Prostate gland (tissue), 2 donors: ENCODE measurements around the gene CACNA1E. TPM values are rescaled to one million over a fixed set of nuclear protein-coding genes. Genes with fewer than 3 reads are reported as not detected.

Source experiments
- DNase-seq: peaks from one replicate; pipeline ENCODE4 v3.0.0-alpha.2; 2019; ENCODE audit warnings: low spot score
- H3K27ac ChIP-seq, 2 donors: fragments of 200-600 bp; sonication (generic); 2 replicates each; pipeline ENCODE4 v1.5.1; 2017 to 2019
- H3K27me3 ChIP-seq: fragments of 200-600 bp; sonication (generic); replicated peaks from 2 replicates; pipeline ENCODE4 v1.5.1; 2019; ENCODE audit not compliant: insufficient read depth
- H3K36me3 ChIP-seq, 2 donors: fragments of 200-600 bp; sonication (generic); 1 replicate in 1 of 2; 2 replicates in 1 of 2; pipeline versions ENCODE4 v1.5.1 to v1.8.1; 2017 to 2019
- H3K4me1 ChIP-seq: fragments of 200-600 bp; sonication (generic); replicated peaks from 2 replicates; pipeline ENCODE4 v1.5.1; 2019
- H3K4me3 ChIP-seq, 2 donors: fragments of 200-600 bp; sonication (generic); 2 replicates each; pipeline ENCODE4 v1.5.1; 2017 to 2019
- H3K9me3 ChIP-seq: fragments of 200-600 bp; sonication (generic); 2 replicates; pipeline ENCODE4 v1.5.1; 2017
- POLR2A ChIP-seq: fragments of 450-650 bp; IDR thresholded peaks from one replicate; pipeline ENCODE4 v1.6.1; 2016; ENCODE audit warnings: antibody characterized with exemption, mild to moderate bottlenecking
- POLR2AphosphoS5 ChIP-seq: sonication (generic); formaldehyde crosslinking; IDR thresholded peaks from one replicate; pipeline ENCODE4 v1.6.1; 2017; ENCODE audit warnings: antibody characterized with exemption
- WGBS: methylation state at CpG from one replicate; pipeline ENCODE4 v1.1.5; 2018; 5-methylcytosine and 5-hydroxymethylcytosine counted together
- intact Hi-C: fragments of 100-400 bp; cut with DNase I; formaldehyde crosslinking; loops from one replicate; pipeline ENCODE4 v1.14.2; 2022
- total RNA-seq, 2 donors: library from RNA; depleted of rRNA; stranded (reverse); fragments of >200 nt; gene quantifications; one replicate each; pipeline ENCODE4 v1.1.0, GENCODE V29; 2016
- TF ChIP-seq, protein P1 (sequence below), 4 experiments: fragments of 200-600 bp in 2 of 4; fragments of 450-650 bp in 2 of 4; sonication (generic) in 2 of 4; IDR thresholded peaks; 1 replicate in 3 of 4; 2 replicates in 1 of 4; pipeline ENCODE4 v1.5.1; 2016 to 2019; ENCODE audit warnings: antibody characterized with exemption in 4 of 4, mild to moderate bottlenecking in 2 of 4, moderate library complexity in 2 of 4

CACNA1E gene
- total RNA-seq, 2 donors from 2014 or later, result 4.1 TPM; not detected in 1

DNA sequence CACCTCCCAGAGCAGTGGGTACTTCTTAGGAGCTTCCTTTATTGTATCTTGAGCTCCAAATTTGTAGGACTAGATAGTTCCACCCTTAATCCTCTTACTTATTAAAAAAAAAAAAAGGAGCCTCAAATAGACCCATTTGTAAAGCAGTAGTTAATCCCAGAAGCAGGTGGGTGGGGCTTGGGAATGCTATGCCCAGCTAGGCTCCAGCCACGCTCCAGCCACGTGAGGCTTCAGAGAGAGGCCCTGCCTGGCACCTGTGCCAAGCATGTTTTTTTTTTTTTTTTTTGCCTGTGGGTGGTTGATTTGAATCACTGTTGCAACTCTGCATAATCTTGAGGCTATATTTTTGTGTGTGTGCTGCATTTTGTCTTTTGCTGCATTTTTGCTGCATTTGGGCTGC is 7.0 kb downstream of the CACNA1E start:
- intact Hi-C loops, result no loop called here
- whole genome bisulfite sequencing, result 52% methylated on average over 2 of the region's 2 CpGs
- no peak for DNase-seq

DNA sequence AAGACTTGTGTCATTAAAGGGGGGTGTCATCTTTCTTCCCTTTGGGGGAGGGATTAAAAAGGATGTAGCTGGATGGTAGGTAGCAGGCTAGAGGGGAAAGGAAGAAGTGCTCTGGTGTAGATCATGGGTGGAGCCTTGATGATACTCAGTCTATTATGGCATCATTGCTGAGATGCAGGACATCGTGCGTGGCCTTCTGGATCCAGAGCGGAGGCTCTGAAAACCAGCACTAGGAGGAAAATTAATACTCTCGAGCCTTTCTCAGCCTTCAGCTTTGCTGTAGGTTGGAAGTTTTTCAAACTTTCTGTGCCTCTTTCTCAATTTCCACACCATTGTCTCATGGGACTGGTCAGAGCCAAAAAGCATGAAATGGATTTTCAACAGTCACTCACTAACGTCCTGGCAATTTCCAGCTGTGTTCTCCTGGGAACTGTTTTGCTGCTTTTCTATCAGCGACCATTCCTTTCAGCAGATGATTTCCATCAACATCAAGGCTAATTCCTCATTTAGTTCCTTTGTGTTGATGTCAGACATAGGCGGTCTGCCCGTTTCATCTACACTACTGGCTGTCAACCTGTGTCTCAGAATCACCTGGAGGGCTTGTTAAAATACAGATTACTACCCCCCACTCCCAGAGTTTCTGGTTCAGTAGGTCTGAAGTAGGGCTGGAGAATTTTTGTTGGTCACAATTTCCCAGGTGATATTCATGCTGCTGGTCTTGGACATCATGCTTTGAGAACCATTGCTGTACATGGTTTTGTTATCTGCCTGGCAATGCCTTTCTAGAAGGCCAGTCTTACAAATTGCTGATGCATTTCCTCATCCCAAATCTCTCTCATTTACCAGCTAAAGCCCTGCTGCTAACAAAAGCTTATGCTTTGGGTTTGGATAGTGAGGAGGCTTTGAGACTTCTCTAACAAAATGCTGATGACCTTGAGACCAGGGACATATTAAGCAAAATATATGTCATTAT is 7.7 kb downstream of the CACNA1E start:
- no peaks in the 10 kb centered on the region for H3K4me1 ChIP-seq
- 62% methylated on average over 8 of the region's 8 CpGs for WGBS
- no peak overlapping the region for H3K4me3 ChIP-seq
- DNase-seq, result no peak
- no peak overlapping the region for H3K27ac ChIP-seq
- H3K27me3 ChIP-seq, result no peaks in the 10 kb centered on the region
- TF ChIP-seq POLR2AphosphoS5 (no peak), POLR2A (no peak)
- TF ChIP-seq, protein P1, sequence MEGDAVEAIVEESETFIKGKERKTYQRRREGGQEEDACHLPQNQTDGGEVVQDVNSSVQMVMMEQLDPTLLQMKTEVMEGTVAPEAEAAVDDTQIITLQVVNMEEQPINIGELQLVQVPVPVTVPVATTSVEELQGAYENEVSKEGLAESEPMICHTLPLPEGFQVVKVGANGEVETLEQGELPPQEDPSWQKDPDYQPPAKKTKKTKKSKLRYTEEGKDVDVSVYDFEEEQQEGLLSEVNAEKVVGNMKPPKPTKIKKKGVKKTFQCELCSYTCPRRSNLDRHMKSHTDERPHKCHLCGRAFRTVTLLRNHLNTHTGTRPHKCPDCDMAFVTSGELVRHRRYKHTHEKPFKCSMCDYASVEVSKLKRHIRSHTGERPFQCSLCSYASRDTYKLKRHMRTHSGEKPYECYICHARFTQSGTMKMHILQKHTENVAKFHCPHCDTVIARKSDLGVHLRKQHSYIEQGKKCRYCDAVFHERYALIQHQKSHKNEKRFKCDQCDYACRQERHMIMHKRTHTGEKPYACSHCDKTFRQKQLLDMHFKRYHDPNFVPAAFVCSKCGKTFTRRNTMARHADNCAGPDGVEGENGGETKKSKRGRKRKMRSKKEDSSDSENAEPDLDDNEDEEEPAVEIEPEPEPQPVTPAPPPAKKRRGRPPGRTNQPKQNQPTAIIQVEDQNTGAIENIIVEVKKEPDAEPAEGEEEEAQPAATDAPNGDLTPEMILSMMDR (IDR thresholded peaks at IDR 0.05), result no peak
- no peaks in the 10 kb centered on the region for H3K36me3 ChIP-seq
- no peaks in the 10 kb centered on the region for H3K9me3 ChIP-seq
- intact Hi-C loops, result no loop called here

More for the DNA sequence above, 7.0 kb downstream of the CACNA1E start:
- Histone ChIP-seq H3K27me3 (peaks cover 7% of the 10 kb centered on the region), H3K27ac (no peak overlapping the region), H3K4me3 (no peak overlapping the region), H3K9me3 (no peaks in the 10 kb centered on the region), H3K36me3 (no peaks in the 10 kb centered on the region), H3K4me1 (no peaks in the 10 kb centered on the region)
- TF ChIP-seq POLR2A, result no peak
- TF ChIP-seq, protein P1 (IDR thresholded peaks at IDR 0.05), result no peak
- no peak for TF ChIP-seq POLR2AphosphoS5

DNA sequence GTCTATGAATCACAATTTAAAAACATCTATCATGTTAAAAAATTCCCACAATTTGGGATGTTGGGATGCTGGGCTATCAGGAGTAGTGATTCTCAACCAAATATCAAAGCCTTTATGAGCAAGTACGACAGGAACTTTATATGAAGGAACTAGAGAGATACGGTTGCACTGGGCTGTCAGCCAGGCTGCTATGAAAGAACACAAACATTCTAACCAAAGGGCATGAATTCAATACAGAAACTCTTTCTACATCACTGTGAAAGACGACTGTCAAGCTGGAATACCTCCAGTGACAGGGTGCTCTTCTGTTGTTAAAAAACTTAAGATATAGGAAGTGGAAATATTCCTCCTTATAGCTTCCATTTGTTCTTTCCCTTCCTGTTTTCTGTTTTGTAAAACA is 9.8 kb downstream of the CACNA1E start:
- no peak overlapping the region for H3K4me3 ChIP-seq
- no peak for DNase-seq
- 4% methylated on average over 3 of the region's 3 CpGs for WGBS
- TF ChIP-seq POLR2AphosphoS5 (no peak), POLR2A (no peak)
- TF ChIP-seq, protein P1 (IDR thresholded peaks at IDR 0.05), result no peak
- H3K4me1 ChIP-seq, result no peaks in the 10 kb centered on the region
- no peak overlapping the region for H3K27ac ChIP-seq
- no peaks in the 10 kb centered on the region for H3K36me3 ChIP-seq
- H3K9me3 ChIP-seq, result no peaks in the 10 kb centered on the region
- H3K27me3 ChIP-seq, result no peaks in the 10 kb centered on the region
- intact Hi-C loops, result no loop called here

DNA sequence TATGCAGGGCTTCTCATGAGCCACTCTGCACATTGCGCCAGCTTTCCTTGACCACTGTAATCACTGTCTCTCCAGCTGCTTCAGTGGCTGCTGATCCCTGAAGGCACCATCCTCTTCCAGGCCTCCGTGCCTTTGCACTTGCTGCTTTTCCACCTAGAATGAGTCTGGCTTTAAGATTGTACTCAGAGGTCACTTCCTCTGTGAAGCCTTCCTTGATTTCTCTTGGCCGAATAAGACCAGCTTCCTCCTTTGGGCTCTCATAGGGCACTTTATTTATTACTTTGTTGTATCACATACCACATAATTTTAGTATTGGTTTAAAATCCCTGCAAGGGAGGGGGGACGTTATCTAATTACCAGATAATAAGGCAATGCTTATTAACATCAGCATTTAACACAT is 10.6 kb downstream of the CACNA1E start:
- Histone ChIP-seq H3K27me3 (no peaks in the 10 kb centered on the region), H3K27ac (no peak overlapping the region), H3K4me1 (no peaks in the 10 kb centered on the region), H3K9me3 (no peaks in the 10 kb centered on the region), H3K4me3 (no peak overlapping the region), H3K36me3 (no peaks in the 10 kb centered on the region)
- intact Hi-C loops, result no loop called here
- TF ChIP-seq POLR2AphosphoS5 (no peak), POLR2A (no peak)
- TF ChIP-seq, protein P1 (IDR thresholded peaks at IDR 0.05), result no peak
- WGBS, result 85% methylated on average over 4 of the region's 4 CpGs
- no peak for DNase-seq

DNA sequence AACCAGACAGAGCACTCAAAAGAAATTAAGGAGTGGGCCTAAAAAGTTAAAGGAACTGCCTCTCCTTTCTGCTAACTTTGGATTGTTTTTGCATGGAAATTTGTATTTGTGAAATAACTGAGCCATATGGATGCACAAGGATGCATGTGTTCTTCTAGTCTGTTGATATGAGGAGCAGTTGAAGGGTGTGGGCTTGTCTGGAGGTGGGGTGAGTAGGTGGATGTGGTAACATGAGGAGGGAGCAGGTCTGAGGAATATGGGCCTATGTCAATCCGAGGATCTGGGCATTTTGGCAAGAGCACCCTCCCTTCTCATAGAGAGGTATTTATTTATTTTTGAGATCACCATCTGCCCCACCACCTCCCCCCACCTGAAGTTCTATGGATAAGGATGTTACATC is 13.4 kb downstream of the CACNA1E start:
- intact Hi-C loops, result no loop called here
- Histone ChIP-seq H3K4me1 (no peaks in the 10 kb centered on the region), H3K36me3 (no peaks in the 10 kb centered on the region), H3K4me3 (no peak overlapping the region), H3K27me3 (no peaks in the 10 kb centered on the region), H3K27ac (no peak overlapping the region), H3K9me3 (no peaks in the 10 kb centered on the region)
- TF ChIP-seq, protein P1 (IDR thresholded peaks at IDR 0.05), result no peak
- no peak for TF ChIP-seq POLR2A
- DNase-seq, result no peak
- WGBS, result 50% methylated on average over 1 of the region's 1 CpG
